HK-2 (cell line): Measurements from ENCODE around the gene KAT6B.
"Not testable (repeated sequence)": the region's sequence is repeated elsewhere in the genome, so short reads cannot be mapped to it uniquely, and the experiment has no call there.

Experiments
- DNase-seq: peaks from one replicate; pipeline ENCODE4 v3.0.0-alpha.2; 2018; ENCODE audit not compliant: unreplicated experiment

KAT6B gene

GRCh38 chr10:75037171-75038153, 211.1 kb downstream of the KAT6B start:
- DNase-seq, result no peak

GRCh38 chr10:75038335-75038734, 211.9 kb downstream of the KAT6B start:
- DNase-seq, result no peak

DNA sequence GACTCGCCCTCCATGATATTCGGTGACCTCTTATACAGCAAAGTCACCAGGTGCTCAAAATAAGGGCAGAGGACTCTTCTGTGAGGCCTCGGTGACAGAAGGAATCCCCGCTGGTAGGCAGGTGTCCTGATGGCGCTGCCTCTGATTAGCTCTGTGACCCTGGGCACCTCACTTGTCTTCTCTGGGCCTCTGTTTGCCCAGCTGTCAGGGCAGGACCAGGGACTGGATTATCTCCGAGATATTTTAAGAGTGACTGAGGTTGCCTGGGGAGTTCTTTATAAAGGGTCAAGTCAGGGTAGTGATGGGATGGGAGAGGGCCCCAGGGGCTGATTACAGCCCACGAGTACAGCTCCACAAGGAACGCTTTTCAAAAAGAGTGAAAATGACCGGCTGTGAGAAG, 214.2 kb downstream of the KAT6B start:
- DNase-seq, result no peak

- no peak for DNase-seq
Measured at GRCh38 chr10:75042292-75042974, 216.0 kb downstream of the KAT6B start.

DNA sequence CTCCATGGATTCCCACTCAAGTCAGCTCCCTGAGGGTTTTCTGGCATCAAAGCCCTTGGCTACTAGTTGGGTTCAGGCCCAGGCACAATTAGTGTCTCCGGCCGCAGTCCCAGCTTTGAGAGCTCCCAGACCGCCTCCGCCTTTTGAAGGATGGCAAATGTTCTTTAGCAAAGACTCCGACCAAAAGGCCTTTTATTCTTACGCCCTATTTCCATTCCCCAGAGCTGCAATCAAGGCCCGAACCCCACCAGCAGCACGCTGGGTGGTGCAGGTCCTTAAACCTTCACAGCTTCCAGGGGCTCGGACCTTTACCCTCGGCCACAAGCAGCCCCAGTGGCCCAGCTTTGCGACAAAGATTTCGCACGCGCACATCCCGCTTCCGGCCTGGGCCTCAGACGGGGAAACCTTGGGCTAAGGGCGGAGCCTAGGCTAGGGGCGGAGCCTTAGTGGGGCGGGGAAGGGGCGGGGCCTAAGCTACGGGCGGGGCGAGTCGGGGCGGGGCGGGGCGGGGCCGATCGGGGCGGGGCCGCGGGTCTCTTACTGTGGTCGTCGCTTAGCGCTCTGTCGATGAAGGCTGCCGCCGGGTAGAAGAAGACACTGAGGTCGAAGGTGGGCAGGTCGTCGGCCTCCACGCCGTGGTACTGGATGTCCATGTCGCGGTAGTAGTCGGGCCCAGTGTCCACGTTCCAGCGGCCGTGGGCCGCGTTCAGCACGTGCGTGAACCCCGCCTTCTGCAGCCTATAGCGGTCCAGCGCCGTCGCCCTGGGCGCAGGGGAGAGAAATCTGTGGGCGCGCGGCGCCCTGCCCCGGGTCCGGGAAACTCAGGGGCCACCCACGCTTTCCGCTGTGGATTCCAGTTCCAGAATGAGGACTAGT, 217.1 kb downstream of the KAT6B start:
- no peak for DNase-seq

GRCh38 chr10:75048669-75049098, 222.3 kb downstream of the KAT6B start:
- no peak for DNase-seq

GRCh38 chr10:75049316-75050148, 223.1 kb downstream of the KAT6B start:
- no peak for DNase-seq

DNA sequence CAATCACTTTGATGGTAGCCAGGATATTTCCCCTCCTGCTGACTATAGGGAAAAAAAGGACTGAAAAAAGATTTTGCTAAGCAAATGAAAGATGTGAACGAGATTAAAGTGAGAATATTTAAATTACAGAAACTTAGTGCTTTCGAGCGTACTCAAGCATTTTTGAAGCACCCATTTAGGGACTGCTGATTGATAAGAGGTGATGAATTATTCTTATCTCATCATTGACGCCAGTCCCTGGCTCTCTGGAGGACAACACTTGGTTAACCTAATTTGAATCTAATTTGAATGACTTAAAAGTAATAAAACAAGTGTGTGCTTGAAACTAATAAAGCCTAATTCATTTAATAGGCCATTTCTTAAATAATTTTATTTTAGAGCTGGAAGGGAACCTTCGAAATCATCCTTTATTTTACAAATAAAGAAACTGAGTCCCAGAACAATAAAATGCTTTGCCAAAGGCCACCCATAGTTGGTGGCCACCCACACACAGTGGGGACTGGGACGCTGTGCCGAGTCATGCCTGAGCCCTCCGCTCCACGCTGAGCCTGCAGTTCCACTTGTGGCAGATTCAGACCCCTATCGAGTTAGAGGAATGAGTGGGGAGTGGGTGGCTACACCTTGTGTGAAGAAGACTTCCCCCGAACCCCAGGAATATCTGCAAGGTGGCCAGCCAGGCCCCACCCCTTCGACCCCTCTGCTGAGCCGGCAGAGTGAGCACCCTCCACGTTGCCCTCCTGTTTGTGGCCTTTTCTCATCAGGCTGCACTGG, 223.9 kb downstream of the KAT6B start:
- DNase-seq, result no peak

GRCh38 chr10:75051308-75051707, 224.9 kb downstream of the KAT6B start:
- no peak for DNase-seq

DNA sequence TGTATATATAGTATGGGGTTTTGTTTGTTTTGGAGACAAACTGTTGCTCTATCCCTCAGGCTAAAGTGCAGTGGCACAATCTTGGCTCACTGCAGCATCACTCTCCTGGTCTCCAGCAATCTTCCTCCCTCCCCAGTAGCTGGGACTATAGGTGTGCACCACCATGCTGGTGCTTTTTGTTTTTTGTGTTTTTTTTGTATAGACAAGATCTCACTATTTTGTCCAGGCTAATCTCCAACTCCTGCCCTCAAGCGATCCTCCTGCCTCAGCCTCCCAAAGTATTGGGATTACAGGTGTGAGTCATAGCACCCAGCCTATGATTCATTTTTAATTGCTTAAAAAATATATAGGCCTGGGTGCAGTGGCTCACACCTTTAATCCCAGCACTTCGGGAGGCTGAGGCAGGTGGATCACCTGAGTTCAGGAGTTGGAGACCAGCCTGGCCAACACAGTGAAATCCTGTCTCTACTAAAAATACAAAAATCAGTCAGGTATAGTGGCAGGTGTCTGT, 229.6 kb downstream of the KAT6B start:
- DNase-seq, result not testable (repeated sequence)

GRCh38 chr10:75057680-75058079, 231.3 kb downstream of the KAT6B start:
- DNase-seq, result no peak

DNA sequence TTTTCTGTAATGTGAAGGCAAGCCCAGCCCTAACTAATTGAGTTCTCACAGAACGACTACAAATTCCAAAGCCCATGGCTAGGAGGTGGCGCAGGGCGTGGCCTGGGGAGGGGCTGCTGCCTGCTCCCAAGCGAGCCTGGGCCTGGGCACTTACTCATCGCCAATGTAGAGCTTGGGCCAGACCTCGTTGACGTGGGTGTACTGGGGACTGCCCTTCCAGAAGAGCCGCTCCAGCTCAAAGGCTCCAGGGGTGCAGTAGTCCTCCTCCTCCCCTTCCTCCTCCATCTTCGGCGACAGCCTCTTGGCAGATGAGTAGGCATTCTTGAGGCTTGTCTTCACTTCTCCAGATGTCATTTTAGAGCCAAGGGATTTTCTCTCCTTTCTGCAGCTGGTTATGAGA, 231.8 kb downstream of the KAT6B start:
- DNase-seq, result no peak

- DNase-seq, result no peak
Measured at GRCh38 chr10:75061709-75062505, 235.5 kb downstream of the KAT6B start.

GRCh38 chr10:75062506-75063299, 236.3 kb downstream of the KAT6B start:
- no peak for DNase-seq

DNA sequence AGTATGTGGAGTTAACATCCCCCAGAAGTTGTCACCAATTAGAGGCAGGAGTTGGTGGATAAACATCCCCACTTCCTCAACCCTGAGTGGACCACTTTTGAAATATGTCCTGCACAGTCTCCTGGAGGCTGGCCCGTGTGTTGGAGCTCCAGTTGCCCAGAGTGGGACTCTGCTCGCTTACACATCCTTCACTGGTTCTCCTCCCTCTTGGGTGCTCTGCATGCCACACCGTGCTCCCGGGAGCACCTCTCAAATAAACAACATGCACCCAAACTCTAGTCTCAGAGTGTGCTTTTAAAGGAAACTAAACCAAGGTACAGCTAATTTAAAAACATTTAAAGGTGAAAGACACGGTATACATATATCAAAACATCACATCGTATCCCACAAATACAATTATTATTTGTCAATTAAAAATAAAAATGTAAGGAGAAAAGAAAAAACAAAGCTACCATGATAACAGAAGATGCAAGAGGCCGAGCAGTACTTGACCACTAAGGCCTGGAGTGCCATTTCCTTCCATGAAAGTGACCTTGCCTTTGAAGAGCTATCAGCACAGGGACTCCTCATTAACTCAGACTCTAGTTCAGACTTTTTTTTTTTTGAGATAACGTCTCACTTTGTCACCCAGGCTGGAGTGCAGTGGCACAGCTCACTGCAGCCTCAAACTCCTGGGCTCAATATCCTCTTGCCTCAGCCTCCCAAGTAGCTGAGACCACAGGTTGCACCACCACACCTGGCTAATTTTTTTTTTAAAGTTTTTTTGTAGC, 237.2 kb downstream of the KAT6B start:
- no peak for DNase-seq

- no peak for DNase-seq
Measured at GRCh38 chr10:75065076-75065475, 238.7 kb downstream of the KAT6B start.

GRCh38 chr10:75066271-75066670, 239.9 kb downstream of the KAT6B start:
- DNase-seq, result no peak

DNA sequence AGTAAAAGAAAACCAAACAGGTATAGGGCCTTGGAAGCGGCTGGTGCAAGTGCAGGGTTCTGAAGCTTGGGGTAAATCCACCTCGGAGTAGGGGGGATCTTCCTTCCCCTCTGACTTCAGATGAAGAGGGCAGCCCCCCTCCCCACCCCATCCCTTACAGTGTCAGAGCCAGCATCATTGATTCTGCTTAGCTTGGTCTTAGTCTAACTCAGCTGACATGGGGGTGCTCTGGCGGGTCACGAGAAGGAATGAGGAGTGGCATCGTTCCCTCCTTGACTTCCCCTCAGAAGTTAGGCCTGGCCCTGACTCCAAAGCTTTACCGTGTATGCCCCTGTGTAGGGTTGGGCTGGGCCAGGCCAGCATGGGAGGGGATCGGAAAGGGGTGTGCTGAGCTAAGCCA, 240.9 kb downstream of the KAT6B start:
- no peak for DNase-seq
